ENCODE results near the gene MAN1B1.

MAN1B1 gene

GRCh38 chr9:137141050-137141810 is 54.4 kb downstream of the MAN1B1 start:
- TF ChIP-seq POLR2AphosphoS5 (IDR thresholded peaks at IDR 0.05; ENCODE audit: low read depth) = no peak
- TF ChIP-seq REST (IDR thresholded peaks at IDR 0.05; ENCODE audit: insufficient replicate concordance, low read depth) = no peak
- TF ChIP-seq SPI1 (IDR thresholded peaks at IDR 0.05; ENCODE audit: borderline replicate concordance, low read depth) = no peak
- TF ChIP-seq GABPA (IDR thresholded peaks at IDR 0.05; ENCODE audit: low read depth) = no peak
- TF ChIP-seq CTCF (IDR thresholded peaks at IDR 0.05; ENCODE audit: insufficient read depth, low read length) = no peak
- DNase-seq (ENCODE audit: low read depth in 1 of 2, low spot score in 1 of 2) = no peak
- peaks cover 37% of the 10 kb centered on the region for H3K27me3 ChIP-seq (ENCODE audit: insufficient read depth, poor library complexity, severe bottlenecking)

GRCh38 chr9:137141976-137142936 is 55.5 kb downstream of the MAN1B1 start:
- Histone ChIP-seq H3K27me3 (ENCODE audit: insufficient read depth, poor library complexity, severe bottlenecking) (peaks cover 27% of the 10 kb centered on the region), H3K4me3 (replicated peaks; ENCODE audit: insufficient read depth, low read length) (no peak overlapping the region), H3K27ac (replicated peaks) (no peak overlapping the region)
- DNase-seq (ENCODE audit: low read depth in 1 of 2, low spot score in 1 of 2) = no peak
- TF ChIP-seq CTCF (IDR thresholded peaks at IDR 0.05; ENCODE audit: insufficient read depth, low read length) (no peak), SPI1 (IDR thresholded peaks at IDR 0.05; ENCODE audit: borderline replicate concordance, low read depth) (no peak), POLR2AphosphoS5 (IDR thresholded peaks at IDR 0.05; ENCODE audit: low read depth) (no peak), GABPA (IDR thresholded peaks at IDR 0.05; ENCODE audit: low read depth) (no peak), REST (IDR thresholded peaks at IDR 0.05; ENCODE audit: insufficient replicate concordance, low read depth) (no peak)

More at GRCh38 chr9:137141050-137141810, 54.4 kb downstream of the MAN1B1 start:
- Histone ChIP-seq H3K4me3 (replicated peaks; ENCODE audit: insufficient read depth, low read length) (no peak overlapping the region), H3K27ac (replicated peaks) (no peak overlapping the region)

GRCh38 chr9:137143459-137143858 is 56.7 kb downstream of the MAN1B1 start:
- Histone ChIP-seq H3K4me3 (replicated peaks; ENCODE audit: insufficient read depth, low read length) (no peak overlapping the region), H3K27ac (replicated peaks) (no peak overlapping the region), H3K27me3 (ENCODE audit: insufficient read depth, poor library complexity, severe bottlenecking) (peaks cover 16% of the 10 kb centered on the region)
- DNase-seq (ENCODE audit: low read depth in 1 of 2, low spot score in 1 of 2) = no peak
- no peak for TF ChIP-seq CTCF (IDR thresholded peaks at IDR 0.05; ENCODE audit: insufficient read depth, low read length)
